Measurements from ENCODE around the gene NUB1. TPM values are rescaled to one million over a fixed set of nuclear protein-coding genes. Genes with fewer than 3 reads are reported as not detected.
A peak's percentile ranks its signal among the peaks of the same experiment; 100 is the strongest.

Gene NUB1
- total RNA-seq, 2 experiments from 2014 or later = 51.4 to 70.4 TPM

GRCh38 chr7:151376218-151376902, 34.7 kb downstream of the NUB1 start:
- DNase-seq = no peak

GRCh38 chr7:151377406-151377805, 35.8 kb downstream of the NUB1 start:
- peaks cover 8% of the 10 kb centered on the region for H3K4me1 Mint-ChIP-seq
- intact Hi-C loops (cut with DNase I, micrococcal nuclease) = no loop called here
- POLR2A ChIA-PET = no interaction called here
- H3K36me3 Mint-ChIP-seq (ENCODE audit: low read depth) = peaks cover 7% of the 10 kb centered on the region
- H3K27me3 Mint-ChIP-seq = peaks cover 4% of the 10 kb centered on the region
- ATAC-seq (no peak), DNase-seq (no peak)
- CTCF ChIA-PET = interaction anchor here (1.1 kb wide), 2 partner anchors 9 to 11 kb away, joined by 3 to 4 read pairs; no protein-coding TSS in a partner anchor
- H3K4me3 Mint-ChIP-seq = no peak overlapping the region
- H3K9me3 Mint-ChIP-seq (ENCODE audit: low read depth) = no peaks in the 10 kb centered on the region
- no peak overlapping the region for H3K27ac Mint-ChIP-seq

More at GRCh38 chr7:151376218-151376902, 34.7 kb downstream of the NUB1 start:
- ATAC-seq = no peak
- ChIA-PET CTCF (interaction anchor here (1.6 kb wide), 1 partner anchor 72 kb away, joined by 5 read pairs; no protein-coding TSS in a partner anchor), POLR2A (no interaction called here)
- no peak overlapping the region for H3K4me3 Mint-ChIP-seq
- no peak overlapping the region for H3K27ac Mint-ChIP-seq
- H3K9me3 Mint-ChIP-seq (ENCODE audit: low read depth) = no peaks in the 10 kb centered on the region
- intact Hi-C loops (cut with DNase I, micrococcal nuclease) = no loop called here
- H3K27me3 Mint-ChIP-seq = no peaks in the 10 kb centered on the region
- peaks cover 10% of the 10 kb centered on the region for H3K36me3 Mint-ChIP-seq (ENCODE audit: low read depth)
- peaks cover 4% of the 10 kb centered on the region for H3K4me1 Mint-ChIP-seq

- H3K4me3 Mint-ChIP-seq = no peak overlapping the region
- ChIA-PET CTCF (interaction anchor here (1.1 kb wide), 2 partner anchors 9 to 12 kb away, joined by 3 to 4 read pairs; no protein-coding TSS in a partner anchor), POLR2A (no interaction called here)
- intact Hi-C loops (cut with DNase I, micrococcal nuclease) = no loop called here
- H3K27ac Mint-ChIP-seq = no peak overlapping the region
- peaks cover 5% of the 10 kb centered on the region for H3K36me3 Mint-ChIP-seq (ENCODE audit: low read depth)
- ATAC-seq (no peak), DNase-seq (no peak)
- peaks cover 10% of the 10 kb centered on the region for H3K4me1 Mint-ChIP-seq
- peaks cover 6% of the 10 kb centered on the region for H3K27me3 Mint-ChIP-seq
- H3K9me3 Mint-ChIP-seq (ENCODE audit: low read depth) = no peaks in the 10 kb centered on the region
Observed at GRCh38 chr7:151378011-151378410, 36.4 kb downstream of the NUB1 start.

GRCh38 chr7:151378496-151379192, 37.0 kb downstream of the NUB1 start:
- ATAC-seq = no peak
- no peak overlapping the region for H3K4me3 Mint-ChIP-seq
- peaks cover 5% of the 10 kb centered on the region for H3K36me3 Mint-ChIP-seq (ENCODE audit: low read depth)
- H3K4me1 Mint-ChIP-seq = peaks cover 10% of the 10 kb centered on the region
- intact Hi-C loops (cut with DNase I, micrococcal nuclease) = no loop called here
- H3K27me3 Mint-ChIP-seq = peaks cover 9% of the 10 kb centered on the region
- DNase-seq = no peak
- POLR2A ChIA-PET = no interaction called here
- H3K27ac Mint-ChIP-seq = no peak overlapping the region
- CTCF ChIA-PET = interaction anchor here (1.1 kb wide), 2 partner anchors 10 to 13 kb away, joined by 3 to 4 read pairs; no protein-coding TSS in a partner anchor
- no peaks in the 10 kb centered on the region for H3K9me3 Mint-ChIP-seq (ENCODE audit: low read depth)

- Mint-ChIP-seq H3K36me3 (ENCODE audit: low read depth) (peaks cover 5% of the 10 kb centered on the region), H3K4me3 (no peak overlapping the region), H3K27me3 (peaks cover 14% of the 10 kb centered on the region), H3K27ac (no peak overlapping the region), H3K9me3 (ENCODE audit: low read depth) (no peaks in the 10 kb centered on the region), H3K4me1 (peaks cover 10% of the 10 kb centered on the region)
- intact Hi-C loops (cut with DNase I, micrococcal nuclease) = no loop called here
- DNase-seq (no peak), ATAC-seq (no peak)
- POLR2A ChIA-PET = interaction anchor here (0.6 kb wide), 1 partner anchor 54 kb away, joined by 3 read pairs; no protein-coding TSS in a partner anchor
- CTCF ChIA-PET = interaction anchor here (2.7 kb wide), 1 partner anchor 11 kb away, joined by 6 read pairs; no protein-coding TSS in a partner anchor
Observed at GRCh38 chr7:151379193-151379520, 37.5 kb downstream of the NUB1 start.

- H3K27ac Mint-ChIP-seq = no peak overlapping the region
- peaks cover 3% of the 10 kb centered on the region for H3K36me3 Mint-ChIP-seq (ENCODE audit: low read depth)
Observed at GRCh38 chr7:151379534-151380198, 38.1 kb downstream of the NUB1 start.

GRCh38 chr7:151380199-151381097, 38.8 kb downstream of the NUB1 start:
- no peak overlapping the region for H3K4me3 Mint-ChIP-seq
- intact Hi-C loops (cut with DNase I, micrococcal nuclease) = no loop called here
- H3K4me1 Mint-ChIP-seq = peaks cover 10% of the 10 kb centered on the region
- POLR2A ChIA-PET = interaction anchor here (1.6 kb wide), 1 partner anchor 68 kb away, joined by 4 read pairs; no protein-coding TSS in a partner anchor
- ATAC-seq (no peak), DNase-seq (no peak)
- peaks cover 2% of the 10 kb centered on the region for H3K36me3 Mint-ChIP-seq (ENCODE audit: low read depth)
- no peak overlapping the region for H3K27ac Mint-ChIP-seq
- CTCF ChIA-PET = interaction anchor here (1.3 to 2.7 kb wide), 2 partner anchors 12 to 68 kb away, joined by 6 to 10 read pairs; no protein-coding TSS in a partner anchor
- H3K27me3 Mint-ChIP-seq = peaks cover 15% of the 10 kb centered on the region
- H3K9me3 Mint-ChIP-seq (ENCODE audit: low read depth) = no peaks in the 10 kb centered on the region

More at GRCh38 chr7:151379534-151380198, 38.1 kb downstream of the NUB1 start:
- Mint-ChIP-seq H3K27me3 (peaks cover 15% of the 10 kb centered on the region), H3K4me1 (peaks cover 10% of the 10 kb centered on the region), H3K9me3 (ENCODE audit: low read depth) (no peaks in the 10 kb centered on the region), H3K4me3 (no peak overlapping the region)
- ATAC-seq (no peak), DNase-seq (no peak)
- POLR2A ChIA-PET = interaction anchor here (0.6 to 1.6 kb wide), 2 partner anchors 53 to 69 kb away, joined by 3 to 4 read pairs; no protein-coding TSS in a partner anchor
- CTCF ChIA-PET = interaction anchor here (2.7 kb wide), 1 partner anchor 11 kb away, joined by 6 read pairs; no protein-coding TSS in a partner anchor
- intact Hi-C loops (cut with DNase I, micrococcal nuclease) = no loop called here

GRCh38 chr7:151381098-151381347, 39.4 kb downstream of the NUB1 start:
- Mint-ChIP-seq H3K27me3 (peaks cover 15% of the 10 kb centered on the region), H3K36me3 (ENCODE audit: low read depth) (peaks cover 2% of the 10 kb centered on the region), H3K4me1 (peaks cover 10% of the 10 kb centered on the region), H3K27ac (no peak overlapping the region), H3K9me3 (ENCODE audit: low read depth) (no peaks in the 10 kb centered on the region), H3K4me3 (no peak overlapping the region)
- ATAC-seq = no peak
- intact Hi-C loops (cut with DNase I, micrococcal nuclease) = no loop called here
- POLR2A ChIA-PET = interaction anchor here (1.6 kb wide), 1 partner anchor 68 kb away, joined by 4 read pairs; no protein-coding TSS in a partner anchor
- CTCF ChIA-PET = interaction anchor here (1.3 to 2.7 kb wide), 2 partner anchors 12 to 68 kb away, joined by 6 to 10 read pairs; no protein-coding TSS in a partner anchor
- DNase-seq = no peak

GRCh38 chr7:151381348-151382078, 39.9 kb downstream of the NUB1 start:
- peaks cover 2% of the 10 kb centered on the region for H3K36me3 Mint-ChIP-seq (ENCODE audit: low read depth)
- H3K27me3 Mint-ChIP-seq = peaks cover 15% of the 10 kb centered on the region
- no peaks in the 10 kb centered on the region for H3K9me3 Mint-ChIP-seq (ENCODE audit: low read depth)
- DNase-seq (peak; percentile 49), ATAC-seq (peak; percentile 59)
- H3K27ac Mint-ChIP-seq = no peak overlapping the region
- POLR2A ChIA-PET = interaction anchor here (1.6 kb wide), 1 partner anchor 67 kb away, joined by 4 read pairs; no protein-coding TSS in a partner anchor
- H3K4me3 Mint-ChIP-seq = no peak overlapping the region
- intact Hi-C loops (cut with DNase I, micrococcal nuclease) = no loop called here
- peaks cover 10% of the 10 kb centered on the region for H3K4me1 Mint-ChIP-seq
- CTCF ChIA-PET = interaction anchor here (1.3 to 2.7 kb wide), 2 partner anchors 13 to 67 kb away, joined by 6 to 10 read pairs; no protein-coding TSS in a partner anchor

Measured in activated CD4-positive, alpha-beta T cell treated with anti-CD3 and anti-CD28 coated beads for 36 hours (primary cell).